ENCODE results near the gene DNHD1. TPM values are rescaled to one million over a fixed set of nuclear protein-coding genes. Genes with fewer than 3 reads are reported as not detected.

Gene DNHD1
- total RNA-seq, 1 donor from 2014 or later = 17.2 TPM

GRCh38 chr11:6523253-6523652 lies 26.2 kb downstream of the DNHD1 start:
- Histone ChIP-seq H3K27me3 (no peaks in the 10 kb centered on the region), H3K9me3 (no peaks in the 10 kb centered on the region), H3K36me3 (peaks cover 0 to 5% of the 10 kb centered on the region in 2 donors), H3K4me1 (no peaks in the 10 kb centered on the region), H3K27ac (no peak overlapping the region), H3K4me3 (no peak overlapping the region)
- TF ChIP-seq POLR2A (IDR thresholded peaks at IDR 0.05) = no peak
- TF ChIP-seq CTCF (IDR thresholded peaks at IDR 0.05) = no peak
- TF ChIP-seq POLR2AphosphoS5 (IDR thresholded peaks at IDR 0.05; ENCODE audit: insufficient read depth in 1 of 2, low read depth in 1 of 2) = no peak
- no peak for DNase-seq (ENCODE audit: extremely low spot score in 2 of 2)
- intact Hi-C loops (cut with DNase I) = no loop called here

- TF ChIP-seq CTCF (IDR thresholded peaks at IDR 0.05) (no peak), POLR2A (IDR thresholded peaks at IDR 0.05) (no peak), POLR2AphosphoS5 (IDR thresholded peaks at IDR 0.05; ENCODE audit: insufficient read depth in 1 of 2, low read depth in 1 of 2) (no peak)
- H3K27ac ChIP-seq = no peak overlapping the region
- peaks cover 0 to 6% of the 10 kb centered on the region in 2 donors for H3K36me3 ChIP-seq
- DNase-seq (ENCODE audit: extremely low spot score in 2 of 2) = no peak
- H3K4me1 ChIP-seq = no peaks in the 10 kb centered on the region
- intact Hi-C loops (cut with DNase I) = no loop called here
- no peak overlapping the region for H3K4me3 ChIP-seq
- no peaks in the 10 kb centered on the region for H3K27me3 ChIP-seq
- H3K9me3 ChIP-seq = no peaks in the 10 kb centered on the region
Measured at GRCh38 chr11:6526411-6527135, 29.5 kb downstream of the DNHD1 start.

GRCh38 chr11:6529266-6529665 lies 32.2 kb downstream of the DNHD1 start:
- intact Hi-C loops (cut with DNase I) = no loop called here
- Histone ChIP-seq H3K9me3 (no peaks in the 10 kb centered on the region), H3K36me3 (peaks cover 0 to 6% of the 10 kb centered on the region in 2 donors), H3K27ac (no peak overlapping the region), H3K4me3 (no peak overlapping the region), H3K4me1 (no peaks in the 10 kb centered on the region), H3K27me3 (no peaks in the 10 kb centered on the region)
- no peak for DNase-seq (ENCODE audit: extremely low spot score in 2 of 2)
- TF ChIP-seq POLR2A (IDR thresholded peaks at IDR 0.05) (no peak), POLR2AphosphoS5 (IDR thresholded peaks at IDR 0.05; ENCODE audit: insufficient read depth in 1 of 2, low read depth in 1 of 2) (no peak), CTCF (IDR thresholded peaks at IDR 0.05) (no peak)

GRCh38 chr11:6530848-6531247 lies 33.8 kb downstream of the DNHD1 start:
- Histone ChIP-seq H3K9me3 (no peaks in the 10 kb centered on the region), H3K4me1 (no peaks in the 10 kb centered on the region), H3K36me3 (peaks cover 0 to 6% of the 10 kb centered on the region in 2 donors), H3K27me3 (no peaks in the 10 kb centered on the region), H3K27ac (no peak overlapping the region), H3K4me3 (no peak overlapping the region)
- intact Hi-C loops (cut with DNase I) = loop anchor here (5.0 kb wide), 1 partner anchor 166 kb away; no protein-coding TSS in a partner anchor
- no peak for TF ChIP-seq POLR2A (IDR thresholded peaks at IDR 0.05)
- no peak for TF ChIP-seq POLR2AphosphoS5 (IDR thresholded peaks at IDR 0.05; ENCODE audit: insufficient read depth in 1 of 2, low read depth in 1 of 2)
- no peak for TF ChIP-seq CTCF (IDR thresholded peaks at IDR 0.05)
- no peak for DNase-seq (ENCODE audit: extremely low spot score in 2 of 2)

- no peaks in the 10 kb centered on the region for H3K4me1 ChIP-seq
- H3K9me3 ChIP-seq = no peaks in the 10 kb centered on the region
- peaks cover 0 to 6% of the 10 kb centered on the region in 2 donors for H3K36me3 ChIP-seq
- intact Hi-C loops (cut with DNase I) = loop anchor here (5.0 kb wide), 1 partner anchor 166 kb away; no protein-coding TSS in a partner anchor
- no peak for DNase-seq (ENCODE audit: extremely low spot score in 2 of 2)
- H3K4me3 ChIP-seq = no peak overlapping the region
- no peaks in the 10 kb centered on the region for H3K27me3 ChIP-seq
- TF ChIP-seq CTCF (IDR thresholded peaks at IDR 0.05) (peak; percentile 46 to 83 (median 72)), POLR2AphosphoS5 (IDR thresholded peaks at IDR 0.05; ENCODE audit: insufficient read depth in 1 of 2, low read depth in 1 of 2) (no peak)
- no peak overlapping the region for H3K27ac ChIP-seq
Measured at GRCh38 chr11:6531267-6531752, 34.2 kb downstream of the DNHD1 start.

Measured in vagina (tissue), 2 donors.